Hindlimb muscle (tissue), 1 donor: ENCODE results near the gene OR51I2. TPM values are rescaled to one million over a fixed set of nuclear protein-coding genes. Genes with fewer than 3 reads are reported as not detected.

Experiments
- polyA plus RNA-seq: library from polyadenylated mRNA; unstranded; fragments of 120-200 nt; gene quantifications from one replicate; pipeline ENCODE4 v1.2.1, GENCODE V29; 2013; ENCODE audit not compliant: insufficient read length

The OR51I2 gene
- polyA plus RNA-seq, 1 donor = not detected

Other genes starting within 250 kb of the OR51I2 start
- gene OR51V1, start 248.6 kb upstream of the OR51I2 start, polyA plus RNA-seq = not detected
- gene HBB, start 222.3 kb upstream of the OR51I2 start, polyA plus RNA-seq = 122 TPM
- gene HBD, start 214.8 kb upstream of the OR51I2 start, polyA plus RNA-seq = not detected
- 7.3 TPM for gene HBG1, start 199.5 kb upstream of the OR51I2 start, polyA plus RNA-seq
- 1,834 TPM for gene HBG2, start 194.5 kb upstream of the OR51I2 start, polyA plus RNA-seq
- 4.3 TPM for gene HBE1, start 179.4 kb upstream of the OR51I2 start, polyA plus RNA-seq
- not detected for gene OR51B4, start 147.4 kb upstream of the OR51I2 start, polyA plus RNA-seq
- not detected for gene OR51B2, start 125.0 kb upstream of the OR51I2 start, polyA plus RNA-seq
- not detected for gene OR51B5, start 105.8 kb upstream of the OR51I2 start, polyA plus RNA-seq
- gene OR51B6, start 97.8 kb upstream of the OR51I2 start, polyA plus RNA-seq = not detected
- not detected for gene OR51M1, start 65.5 kb upstream of the OR51I2 start, polyA plus RNA-seq
- not detected for gene OR51Q1, start 27.2 kb upstream of the OR51I2 start, polyA plus RNA-seq
- gene OR51I1, start 7.8 kb upstream of the OR51I2 start, polyA plus RNA-seq = not detected
- gene OR52D1, start 39.4 kb downstream of the OR51I2 start, polyA plus RNA-seq = not detected
- not detected for gene UBQLN3, start 60.6 kb downstream of the OR51I2 start, polyA plus RNA-seq
- 0.22 TPM for gene UBQLNL, start 67.4 kb downstream of the OR51I2 start, polyA plus RNA-seq
- not detected for gene OR52H1, start 99.2 kb downstream of the OR51I2 start, polyA plus RNA-seq
- gene OR52B6, start 131.6 kb downstream of the OR51I2 start, polyA plus RNA-seq = not detected
- 1.1 TPM for gene TRIM6, start 147.3 kb downstream of the OR51I2 start, polyA plus RNA-seq
- gene TRIM34, start 175.7 kb downstream of the OR51I2 start, polyA plus RNA-seq = 4.1 TPM
- 13.9 TPM for gene TRIM5, start 235.8 kb downstream of the OR51I2 start, polyA plus RNA-seq
- gene TRIM22, start 240.5 kb downstream of the OR51I2 start, polyA plus RNA-seq = 12.1 TPM